Colon (tissue), 2 donors: Measurements from ENCODE around the gene TSHZ2.
"Not testable (repeated sequence)": the region's sequence is repeated elsewhere in the genome, so short reads cannot be mapped to it uniquely, and the experiment has no call there.

Experiments used
- FAIRE-seq: peaks from 2 replicates; lab custom pipeline; 2012; peaks lifted over from hg19 to GRCh38; lab: Jason Lieb, UNC
- donor health status: control.
- donor health status: control.

Gene TSHZ2

GRCh38 chr20:53354314-53354713 is 382.2 kb downstream of the TSHZ2 start:
- no peak for FAIRE-seq

GRCh38 chr20:53355790-53356189 is 383.6 kb downstream of the TSHZ2 start:
- no peak for FAIRE-seq

DNA sequence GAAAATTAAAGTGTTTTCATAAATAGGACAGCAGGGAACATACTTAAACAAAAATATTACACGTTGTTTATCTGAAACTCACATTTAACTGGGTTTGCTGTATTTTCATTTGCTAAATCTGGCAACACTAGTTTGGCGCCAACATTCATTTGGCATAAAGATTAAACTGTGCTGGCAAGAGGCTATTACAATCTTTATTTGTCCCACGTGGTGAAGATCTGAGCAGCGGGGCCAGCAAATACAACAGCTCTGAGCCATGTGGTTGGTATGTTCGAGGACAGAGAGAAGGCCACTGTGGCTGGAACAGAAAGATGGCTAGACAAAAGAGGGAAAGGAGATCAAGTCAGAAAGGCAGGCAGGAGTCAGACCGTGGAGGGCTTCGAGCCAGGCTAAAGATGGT is 387.3 kb downstream of the TSHZ2 start:
- FAIRE-seq: no peak

- no peak for FAIRE-seq
Measured at GRCh38 chr20:53360852-53361251, 388.7 kb downstream of the TSHZ2 start.

- no peak for FAIRE-seq
Measured at GRCh38 chr20:53362736-53363135, 390.6 kb downstream of the TSHZ2 start.

DNA sequence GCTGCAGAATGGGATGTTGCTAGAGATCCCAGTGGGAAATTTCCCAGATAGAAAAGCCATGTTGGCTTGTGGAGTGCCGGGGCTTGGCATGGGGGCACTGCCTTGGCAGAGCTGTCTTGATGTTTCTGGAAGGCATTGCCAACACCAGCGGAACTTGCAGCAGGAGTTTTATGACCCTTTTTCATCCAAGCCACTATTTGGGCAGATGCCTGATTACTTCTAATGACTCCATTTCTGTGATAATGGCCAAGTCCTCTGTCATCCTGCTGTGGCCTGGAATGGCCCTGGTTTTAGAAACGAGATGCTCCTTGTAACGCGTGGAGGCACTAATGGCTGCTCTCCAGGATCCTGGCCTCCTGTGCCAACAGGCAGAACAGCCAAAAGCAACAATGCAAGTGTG is 392.5 kb downstream of the TSHZ2 start:
- FAIRE-seq: no peak

GRCh38 chr20:53365076-53365475 is 392.9 kb downstream of the TSHZ2 start:
- no peak for FAIRE-seq

GRCh38 chr20:53365539-53366075 is 393.4 kb downstream of the TSHZ2 start:
- FAIRE-seq: no peak

- not testable (repeated sequence) for FAIRE-seq
Measured at GRCh38 chr20:53366928-53367327, 394.8 kb downstream of the TSHZ2 start.

DNA sequence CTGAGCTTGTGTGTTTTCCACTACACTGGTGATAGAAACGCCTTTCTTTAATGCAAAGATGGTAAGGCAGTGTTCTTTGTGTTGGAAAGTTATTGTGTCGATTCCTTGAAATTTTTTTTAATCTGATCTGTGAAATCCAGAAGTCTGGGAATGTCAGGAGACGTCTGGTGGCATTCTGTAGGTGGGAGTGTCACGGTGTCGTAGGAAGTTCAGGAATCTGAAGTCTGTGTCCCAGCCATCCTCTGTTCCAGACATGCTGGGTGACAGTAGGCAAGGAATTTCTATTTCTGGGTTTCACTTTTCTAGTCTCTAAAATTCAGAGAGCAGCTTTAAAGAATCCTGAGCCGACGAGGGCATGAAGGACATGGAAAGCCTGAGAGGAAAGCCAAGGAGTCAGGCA is 397.7 kb downstream of the TSHZ2 start:
- no peak for FAIRE-seq

- no peak for FAIRE-seq
Measured at GRCh38 chr20:53370345-53370961, 398.3 kb downstream of the TSHZ2 start.

- FAIRE-seq: no peak
Measured at GRCh38 chr20:53371216-53371615, 399.1 kb downstream of the TSHZ2 start.

GRCh38 chr20:53376021-53376420 is 403.9 kb downstream of the TSHZ2 start:
- FAIRE-seq: no peak

- FAIRE-seq: no peak
Measured at GRCh38 chr20:53379014-53379832, 407.1 kb downstream of the TSHZ2 start.

- no peak for FAIRE-seq
Measured at GRCh38 chr20:53379833-53380120, 407.6 kb downstream of the TSHZ2 start.

DNA sequence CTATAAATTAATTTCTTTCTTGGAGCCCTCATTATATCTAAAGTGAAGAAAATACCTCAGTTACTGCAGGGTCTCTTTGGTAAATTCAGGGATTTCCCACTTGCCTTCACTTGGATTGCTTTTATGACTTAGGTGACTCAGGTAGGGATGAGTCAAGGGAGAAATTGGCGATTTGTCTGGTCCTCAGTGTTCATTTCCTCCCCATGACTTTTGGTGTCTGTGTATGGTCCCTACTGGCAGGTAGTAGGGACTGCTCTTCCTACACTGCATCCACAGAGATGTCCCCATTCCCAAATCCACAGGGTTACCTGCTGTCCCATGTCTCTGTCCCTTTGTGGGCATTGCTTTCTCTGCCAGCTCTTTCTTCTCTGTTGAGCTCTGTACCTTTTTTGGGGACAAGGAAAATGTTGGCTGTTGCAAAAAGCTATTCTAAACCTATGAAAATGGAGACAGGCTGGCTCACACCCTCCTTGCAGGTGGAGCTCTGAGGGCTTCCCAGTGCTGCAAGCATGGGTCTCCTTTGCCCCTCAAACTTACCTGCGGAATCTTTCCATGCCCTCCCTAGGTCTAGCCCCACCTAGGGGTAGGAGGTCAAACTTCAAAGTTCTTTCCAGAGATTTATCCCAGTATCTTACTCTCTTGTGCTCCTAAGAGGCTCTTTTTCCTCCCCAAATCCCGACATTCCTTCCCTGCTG is 409.6 kb downstream of the TSHZ2 start:
- FAIRE-seq: no peak

- FAIRE-seq: no peak
Measured at GRCh38 chr20:53382263-53382844, 410.2 kb downstream of the TSHZ2 start.

DNA sequence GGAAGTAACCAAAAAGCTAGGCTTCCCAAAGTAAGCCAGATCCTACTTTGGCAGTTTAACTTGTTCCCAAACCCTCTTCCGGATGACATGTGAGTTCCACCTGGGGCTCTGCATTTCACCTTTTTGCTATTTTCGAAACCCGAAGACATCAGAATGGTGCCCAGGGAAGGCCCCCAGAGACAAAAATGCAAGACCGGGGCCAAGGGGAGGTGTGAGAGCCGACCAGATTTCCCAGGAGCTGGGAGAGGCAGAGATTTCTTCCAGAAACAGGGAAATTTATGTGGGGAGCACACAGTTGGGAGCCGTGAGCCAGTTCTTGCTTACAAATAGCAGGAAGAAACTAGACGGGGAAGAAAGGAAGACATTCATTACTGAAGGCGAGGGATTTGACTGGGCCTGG is 411.8 kb downstream of the TSHZ2 start:
- no peak for FAIRE-seq

DNA sequence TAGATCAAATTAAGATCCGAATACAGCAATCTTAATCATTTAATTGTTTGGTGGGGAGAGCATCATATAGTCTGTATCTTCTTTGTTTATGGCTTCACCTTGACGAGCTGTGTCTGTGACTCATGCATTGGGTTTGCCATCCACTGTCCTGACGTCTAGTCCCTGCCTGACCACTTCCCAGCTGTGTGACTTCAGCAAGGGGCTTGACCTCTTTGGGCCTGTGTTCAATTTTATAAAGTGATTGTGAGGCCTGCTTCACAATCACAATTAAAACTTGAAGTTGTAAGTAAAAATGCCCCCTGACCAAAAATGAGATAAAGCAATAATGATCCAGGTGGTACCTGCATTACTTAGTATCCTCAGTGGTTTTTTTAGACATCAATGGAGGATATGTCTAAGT is 412.2 kb downstream of the TSHZ2 start:
- no peak for FAIRE-seq

- FAIRE-seq: no peak
Measured at GRCh38 chr20:53385941-53386767, 414.0 kb downstream of the TSHZ2 start.

DNA sequence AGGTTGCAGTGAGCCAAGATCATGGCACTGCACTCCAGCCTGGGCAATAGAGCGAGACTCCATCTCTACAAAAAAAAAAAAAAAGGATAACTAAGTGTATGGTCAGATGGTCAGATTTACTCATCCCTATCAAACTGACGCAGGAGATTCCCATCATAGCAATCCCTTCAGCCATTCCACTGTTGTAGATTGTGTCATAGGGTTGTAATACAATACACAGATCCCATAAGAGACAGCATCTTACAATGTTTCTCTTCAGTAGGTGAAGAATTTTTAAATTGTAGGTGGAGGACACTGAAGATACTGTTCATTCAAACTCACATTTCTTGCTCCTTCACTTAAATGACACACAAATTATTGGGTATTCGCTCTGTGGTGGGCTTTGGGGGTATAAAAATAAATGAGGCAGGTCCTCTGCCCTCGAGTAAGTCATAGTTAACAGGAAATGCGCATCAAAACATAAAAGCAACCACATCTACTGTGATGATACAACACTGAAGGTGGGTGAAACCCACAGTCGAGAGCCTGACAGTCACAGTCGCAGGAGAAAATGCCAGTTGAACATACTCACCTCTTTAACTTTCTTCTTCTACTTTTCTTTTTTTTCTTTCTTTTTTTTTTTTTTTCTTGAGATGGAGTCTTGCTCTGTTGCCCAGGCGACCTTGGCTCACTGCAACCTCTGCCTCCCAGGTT is 416.0 kb downstream of the TSHZ2 start:
- no peak for FAIRE-seq
